HFF-Myc (cell line): ENCODE results near the gene LCP1.

ENCODE experiments used
- DNase-seq: peaks from one replicate; pipeline ENCODE4 v3.0.0-alpha.2; 2011; ENCODE audit warnings: low read depth; ENCODE audit errors: extremely low read depth
- H3K4me3 ChIP-seq: replicated peaks from 2 replicates; pipeline ENCODE4 v1.5.1; 2011; ENCODE audit warnings: low read depth, mild to moderate bottlenecking, control low read depth, low read length
- TF ChIP-seq, protein P1 (sequence below): IDR thresholded peaks from 2 replicates; pipeline ENCODE4 v1.5.1; 2012; ENCODE audit warnings: mild to moderate bottlenecking, low read depth, low read length, control low read depth; ENCODE audit errors: missing control alignments

LCP1 gene

GRCh38 chr13:46119883-46120614 lies 61.9 kb downstream of the LCP1 start:
- no peak overlapping the region for H3K4me3 ChIP-seq
- no peak for DNase-seq
- TF ChIP-seq, protein P1, sequence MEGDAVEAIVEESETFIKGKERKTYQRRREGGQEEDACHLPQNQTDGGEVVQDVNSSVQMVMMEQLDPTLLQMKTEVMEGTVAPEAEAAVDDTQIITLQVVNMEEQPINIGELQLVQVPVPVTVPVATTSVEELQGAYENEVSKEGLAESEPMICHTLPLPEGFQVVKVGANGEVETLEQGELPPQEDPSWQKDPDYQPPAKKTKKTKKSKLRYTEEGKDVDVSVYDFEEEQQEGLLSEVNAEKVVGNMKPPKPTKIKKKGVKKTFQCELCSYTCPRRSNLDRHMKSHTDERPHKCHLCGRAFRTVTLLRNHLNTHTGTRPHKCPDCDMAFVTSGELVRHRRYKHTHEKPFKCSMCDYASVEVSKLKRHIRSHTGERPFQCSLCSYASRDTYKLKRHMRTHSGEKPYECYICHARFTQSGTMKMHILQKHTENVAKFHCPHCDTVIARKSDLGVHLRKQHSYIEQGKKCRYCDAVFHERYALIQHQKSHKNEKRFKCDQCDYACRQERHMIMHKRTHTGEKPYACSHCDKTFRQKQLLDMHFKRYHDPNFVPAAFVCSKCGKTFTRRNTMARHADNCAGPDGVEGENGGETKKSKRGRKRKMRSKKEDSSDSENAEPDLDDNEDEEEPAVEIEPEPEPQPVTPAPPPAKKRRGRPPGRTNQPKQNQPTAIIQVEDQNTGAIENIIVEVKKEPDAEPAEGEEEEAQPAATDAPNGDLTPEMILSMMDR, result no peak

- TF ChIP-seq, protein P1, result no peak
- no peak overlapping the region for H3K4me3 ChIP-seq
- no peak for DNase-seq
Measured at GRCh38 chr13:46116653-46117502, 65.1 kb downstream of the LCP1 start.

DNA sequence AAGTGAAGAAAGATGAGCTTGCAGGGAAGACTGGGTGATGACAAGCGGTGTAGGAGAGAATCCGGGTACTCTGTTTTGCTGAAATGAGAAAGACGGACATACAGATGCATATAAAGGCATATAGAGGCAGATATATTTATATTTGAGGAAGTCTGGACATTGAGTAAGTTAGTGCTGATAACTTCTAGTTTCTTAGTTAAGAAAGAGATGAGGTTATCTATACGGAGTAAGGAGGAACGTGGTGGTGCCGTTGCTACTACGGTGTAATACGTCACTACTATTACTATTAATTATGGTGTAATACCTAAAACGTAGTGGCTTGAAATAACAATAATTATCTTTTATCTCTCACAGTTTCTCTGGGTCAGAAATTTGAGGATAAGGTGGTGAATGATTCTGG lies 67.4 kb downstream of the LCP1 start:
- no peak overlapping the region for H3K4me3 ChIP-seq
- TF ChIP-seq, protein P1, result no peak

GRCh38 chr13:46113596-46113995 lies 68.4 kb downstream of the LCP1 start:
- DNase-seq, result no peak
- TF ChIP-seq, protein P1, result no peak
- no peak overlapping the region for H3K4me3 ChIP-seq

More for the DNA sequence above, 67.4 kb downstream of the LCP1 start:
- no peak for DNase-seq

DNA sequence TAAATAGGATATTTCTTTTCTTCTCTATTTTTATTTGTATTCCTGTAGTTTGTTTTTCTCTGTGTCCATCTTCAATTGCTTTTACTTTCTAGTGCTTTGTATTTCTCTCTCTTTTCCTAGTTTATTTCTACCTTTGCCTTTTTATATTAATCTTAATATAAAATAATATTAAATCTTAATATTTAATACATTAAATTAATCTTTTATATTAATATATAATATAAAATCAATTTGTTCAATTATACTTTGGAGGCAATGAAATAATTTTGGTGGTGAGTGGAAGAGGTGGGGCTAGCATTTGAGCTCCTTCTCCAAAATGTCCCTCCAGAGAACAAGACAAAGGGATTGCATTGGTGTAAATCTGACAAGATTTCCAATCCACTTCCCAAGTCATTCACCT lies 70.8 kb downstream of the LCP1 start:
- H3K4me3 ChIP-seq, result no peak overlapping the region
- TF ChIP-seq, protein P1, result no peak
- no peak for DNase-seq

- no peak overlapping the region for H3K4me3 ChIP-seq
- DNase-seq, result no peak
- TF ChIP-seq, protein P1, result no peak
Measured at GRCh38 chr13:46109451-46109850, 72.5 kb downstream of the LCP1 start.
